HUES48 (cell line): ENCODE data around the gene RAB3IL1.

ENCODE experiments used
- H3K27ac ChIP-seq: one replicate; pipeline ENCODE4 v1.7.0; 2013; ENCODE audit warnings: low read depth, low read length, inconsistent platforms
- H3K27me3 ChIP-seq: 2 replicates; pipeline ENCODE4 v1.6.1; 2013; ENCODE audit warnings: mild to moderate bottlenecking, low read length; ENCODE audit not compliant: control insufficient read depth, insufficient read depth
- H3K36me3 ChIP-seq: 2 replicates; pipeline ENCODE4 v1.6.1; 2013; ENCODE audit warnings: low read length; ENCODE audit not compliant: control insufficient read depth, insufficient read depth
- H3K4me1 ChIP-seq: 2 replicates; pipeline ENCODE4 v1.6.1; 2013; ENCODE audit warnings: mild to moderate bottlenecking, low read length; ENCODE audit not compliant: control insufficient read depth, insufficient read depth
- H3K4me3 ChIP-seq: 2 replicates; pipeline ENCODE4 v1.5.1; 2013; ENCODE audit warnings: mild to moderate bottlenecking, low read depth, low read length
- H3K9ac ChIP-seq: 2 replicates; pipeline ENCODE4 v1.6.1; 2013; ENCODE audit warnings: mild to moderate bottlenecking, low read depth, low read length, moderate library complexity
- H3K9me3 ChIP-seq: 2 replicates; pipeline ENCODE4 v1.6.1; 2013; ENCODE audit warnings: low read length; ENCODE audit not compliant: control insufficient read depth, insufficient read depth

Gene RAB3IL1

DNA sequence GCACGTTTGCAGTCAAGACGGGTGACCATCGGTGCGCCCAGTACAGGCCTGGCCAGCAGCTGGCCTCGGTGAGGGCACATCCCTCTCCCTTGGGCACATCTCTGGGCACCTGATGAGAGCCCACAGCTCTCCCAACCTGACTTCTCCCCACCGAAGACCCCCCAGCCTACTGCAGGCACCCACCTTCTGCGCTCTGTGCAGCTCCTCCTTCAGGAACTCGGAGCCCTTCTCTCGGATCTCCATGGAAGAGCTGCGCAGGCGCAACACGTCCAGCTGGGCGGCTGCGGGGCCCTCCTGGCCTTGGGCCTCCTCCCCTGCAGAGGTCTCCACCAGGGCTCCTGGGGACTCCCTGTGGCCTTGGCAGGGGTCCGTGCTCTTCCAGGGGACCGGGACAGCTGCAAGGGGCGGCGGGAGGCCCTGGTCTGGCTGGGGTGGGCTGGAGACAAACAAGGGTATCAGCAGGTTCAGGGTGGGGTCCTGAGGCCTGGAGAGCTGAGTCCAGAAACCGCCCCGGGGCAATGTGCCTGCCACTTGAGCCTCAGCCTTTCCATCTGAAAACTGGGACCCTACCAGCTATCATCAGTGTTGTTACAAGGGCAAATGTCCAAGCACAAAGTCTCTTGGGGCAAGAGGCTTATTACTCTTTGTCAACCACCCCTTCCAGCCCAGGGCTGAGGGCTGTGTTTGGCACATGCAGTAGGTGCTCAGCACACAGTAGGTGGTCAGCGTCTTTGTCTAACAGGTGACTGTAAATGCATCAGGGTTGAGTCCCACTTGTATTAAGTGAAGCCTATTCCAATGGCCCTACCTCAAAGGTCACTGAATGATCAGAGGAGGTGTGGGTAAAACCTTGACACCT lies 9.3 kb downstream of the RAB3IL1 start:
- H3K27me3 ChIP-seq: no peaks in the 10 kb centered on the region
- no peaks in the 10 kb centered on the region for H3K9me3 ChIP-seq
- no peak overlapping the region for H3K9ac ChIP-seq
- H3K27ac ChIP-seq: no peak overlapping the region
- no peaks in the 10 kb centered on the region for H3K36me3 ChIP-seq
- no peak overlapping the region for H3K4me3 ChIP-seq
- peaks cover 11% of the 10 kb centered on the region for H3K4me1 ChIP-seq

GRCh38 chr11:61907282-61907681 lies 10.1 kb downstream of the RAB3IL1 start:
- Histone ChIP-seq H3K27ac (no peak overlapping the region), H3K9ac (no peak overlapping the region)

DNA sequence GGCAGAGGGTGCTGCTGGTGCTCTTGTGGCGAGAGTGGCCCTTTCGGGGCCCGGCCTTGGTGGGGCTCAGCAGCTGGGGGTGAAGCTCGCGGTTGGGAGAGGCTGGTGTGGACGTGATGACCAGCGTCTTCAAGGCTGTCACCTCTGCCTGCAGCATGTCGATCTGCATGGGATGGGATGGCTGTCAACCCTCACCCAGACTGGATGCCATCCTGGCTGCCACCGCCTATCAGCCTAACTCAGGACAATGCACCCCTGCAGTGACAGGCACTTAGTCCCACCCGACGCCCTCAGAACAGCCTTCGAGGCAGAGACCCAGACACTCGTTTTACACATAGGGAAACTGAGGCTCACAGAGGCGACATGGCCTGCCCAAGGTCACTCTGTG lies 10.8 kb downstream of the RAB3IL1 start:
- Histone ChIP-seq H3K27ac (no peak overlapping the region), H3K27me3 (no peaks in the 10 kb centered on the region)

More at GRCh38 chr11:61907282-61907681, 10.1 kb downstream of the RAB3IL1 start:
- H3K9me3 ChIP-seq: no peaks in the 10 kb centered on the region
- H3K36me3 ChIP-seq: no peaks in the 10 kb centered on the region
- H3K27me3 ChIP-seq: no peaks in the 10 kb centered on the region
- no peak overlapping the region for H3K4me3 ChIP-seq
- peaks cover 11% of the 10 kb centered on the region for H3K4me1 ChIP-seq

DNA sequence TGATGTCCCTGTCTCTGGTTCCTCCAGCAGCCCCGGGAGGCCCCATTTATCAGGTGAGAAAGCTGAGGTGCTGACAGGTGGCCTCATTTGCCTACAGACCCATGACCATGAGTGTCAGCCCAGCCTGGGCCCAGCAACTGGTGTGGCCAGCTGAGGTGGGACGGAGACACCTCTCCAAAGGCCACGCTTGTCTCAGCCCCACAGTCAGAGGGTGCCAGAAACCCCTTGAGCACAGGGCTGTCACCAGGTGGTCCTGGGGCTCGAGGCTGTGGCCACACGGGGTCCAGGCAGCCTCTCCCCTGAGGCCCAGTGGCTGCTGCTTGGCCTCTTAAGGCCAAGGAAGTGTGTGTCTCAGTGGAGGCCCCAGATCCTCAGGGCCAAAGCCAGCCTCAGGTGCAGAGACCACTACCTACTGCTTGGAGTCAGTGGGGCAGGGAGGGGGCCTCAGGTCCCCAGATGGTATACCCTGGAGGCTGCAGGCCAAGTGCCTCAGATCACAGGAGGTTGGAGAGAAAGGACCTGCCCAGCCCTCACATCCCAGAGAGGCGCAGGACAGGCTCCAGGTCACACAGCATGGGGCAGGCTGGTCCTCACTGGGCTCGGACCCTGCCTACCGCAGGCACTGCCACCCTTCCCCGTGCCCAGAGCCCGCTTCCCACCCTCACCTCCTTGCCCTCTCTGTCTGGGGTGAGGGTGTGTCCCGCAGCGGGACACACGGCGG lies 11.4 kb downstream of the RAB3IL1 start:
- no peak overlapping the region for H3K27ac ChIP-seq
- H3K27me3 ChIP-seq: no peaks in the 10 kb centered on the region
- H3K4me1 ChIP-seq: peaks cover 11% of the 10 kb centered on the region
- H3K9me3 ChIP-seq: no peaks in the 10 kb centered on the region
- H3K36me3 ChIP-seq: no peaks in the 10 kb centered on the region
- H3K9ac ChIP-seq: no peak overlapping the region
- H3K4me3 ChIP-seq: no peak overlapping the region

More for the DNA sequence above, 10.8 kb downstream of the RAB3IL1 start:
- Histone ChIP-seq H3K36me3 (no peaks in the 10 kb centered on the region), H3K4me1 (peaks cover 11% of the 10 kb centered on the region), H3K4me3 (no peak overlapping the region), H3K9me3 (no peaks in the 10 kb centered on the region), H3K9ac (no peak overlapping the region)

DNA sequence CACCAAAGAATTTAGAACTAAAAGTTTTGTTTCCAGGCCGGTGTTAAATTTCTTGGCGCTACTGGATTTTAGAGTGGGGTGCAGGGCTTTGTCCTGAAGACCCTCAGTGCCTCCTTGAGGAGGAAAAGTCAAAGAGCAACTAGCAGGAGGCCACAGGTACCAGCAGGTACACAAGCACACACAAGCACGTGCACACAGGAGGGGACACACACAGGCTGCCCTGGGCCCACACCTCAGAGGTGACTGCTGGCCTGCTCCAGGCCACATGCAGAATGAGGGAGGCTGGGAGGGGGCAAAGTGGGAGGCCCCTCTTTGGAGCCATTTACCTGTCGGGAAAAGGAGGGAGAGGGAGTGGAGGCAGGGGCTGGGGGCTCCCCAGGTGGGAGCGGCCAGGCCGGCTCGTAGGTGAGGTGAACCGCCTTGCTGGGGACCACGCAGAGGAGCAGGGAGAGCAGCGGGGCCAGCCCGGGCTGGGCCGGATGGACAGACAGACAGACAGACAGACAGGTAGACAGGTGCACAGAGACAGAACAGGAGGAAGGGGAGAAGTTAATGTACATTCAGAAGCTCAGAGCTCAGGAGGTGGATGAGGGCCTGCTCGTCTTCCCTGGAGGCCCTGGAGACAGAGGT lies 12.2 kb downstream of the RAB3IL1 start:
- Histone ChIP-seq H3K4me1 (peaks cover 11% of the 10 kb centered on the region), H3K9me3 (no peaks in the 10 kb centered on the region), H3K36me3 (no peaks in the 10 kb centered on the region), H3K27me3 (no peaks in the 10 kb centered on the region), H3K27ac (no peak overlapping the region), H3K9ac (no peak overlapping the region), H3K4me3 (no peak overlapping the region)

GRCh38 chr11:61904539-61905048 lies 12.8 kb downstream of the RAB3IL1 start:
- Histone ChIP-seq H3K4me3 (no peak overlapping the region), H3K9ac (no peak overlapping the region), H3K27me3 (no peaks in the 10 kb centered on the region), H3K27ac (no peak overlapping the region), H3K9me3 (no peaks in the 10 kb centered on the region), H3K4me1 (peaks cover 11% of the 10 kb centered on the region), H3K36me3 (no peaks in the 10 kb centered on the region)

DNA sequence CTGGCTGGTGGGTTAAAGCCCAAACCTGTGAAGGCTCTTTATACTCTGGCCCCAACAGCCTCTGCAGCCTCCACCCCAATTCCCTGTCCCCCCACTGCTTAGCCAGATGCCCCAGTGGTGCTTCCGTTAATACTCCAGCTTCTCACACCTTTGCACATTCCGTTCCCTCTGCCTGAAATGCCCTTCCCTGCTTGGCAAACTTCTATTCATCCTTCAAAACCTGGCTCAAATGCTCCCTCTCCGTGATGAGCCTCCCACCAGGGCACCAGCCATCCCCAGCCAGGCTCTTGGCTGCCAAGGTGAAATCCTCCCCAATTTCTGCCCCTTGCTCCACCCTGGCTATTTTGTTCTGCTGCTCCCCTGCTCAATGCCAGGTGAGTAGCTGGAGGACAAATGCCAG lies 13.5 kb downstream of the RAB3IL1 start:
- H3K9me3 ChIP-seq: no peaks in the 10 kb centered on the region
- no peak overlapping the region for H3K27ac ChIP-seq
- no peaks in the 10 kb centered on the region for H3K36me3 ChIP-seq
- H3K4me3 ChIP-seq: no peak overlapping the region
- no peak overlapping the region for H3K9ac ChIP-seq
- no peaks in the 10 kb centered on the region for H3K27me3 ChIP-seq
- peaks cover 6% of the 10 kb centered on the region for H3K4me1 ChIP-seq

DNA sequence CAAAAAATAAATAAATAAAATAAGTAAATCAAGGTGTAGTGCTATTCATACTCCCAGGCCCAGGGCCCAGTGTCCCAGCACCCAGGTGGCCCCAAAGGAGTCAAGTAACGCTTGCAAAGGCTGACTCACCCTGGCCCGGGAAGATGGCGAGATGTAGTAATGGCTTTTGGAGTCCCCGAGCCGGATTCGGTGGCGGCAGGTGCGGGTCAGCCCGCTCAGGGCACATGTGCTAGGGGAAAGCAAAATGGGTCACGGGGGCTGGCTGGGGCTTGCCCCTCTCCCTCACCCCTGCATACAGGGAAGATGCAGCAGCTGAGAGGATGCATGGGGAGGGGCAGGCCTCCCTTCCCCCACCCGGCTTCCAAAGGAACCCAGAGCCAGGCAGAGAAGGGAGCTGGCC lies 15.1 kb downstream of the RAB3IL1 start:
- H3K36me3 ChIP-seq: no peaks in the 10 kb centered on the region
- H3K4me1 ChIP-seq: 0 out of 2 replicates have a peak, but pooled peaks cover under 1% of the 10 kb centered on the region
- no peaks in the 10 kb centered on the region for H3K9me3 ChIP-seq
- no peak overlapping the region for H3K4me3 ChIP-seq
- no peak overlapping the region for H3K27ac ChIP-seq
- H3K27me3 ChIP-seq: no peaks in the 10 kb centered on the region
- H3K9ac ChIP-seq: no peak overlapping the region

- Histone ChIP-seq H3K27me3 (no peaks in the 10 kb centered on the region), H3K36me3 (no peaks in the 10 kb centered on the region), H3K27ac (no peak overlapping the region), H3K4me3 (no peak overlapping the region), H3K9ac (no peak overlapping the region), H3K9me3 (no peaks in the 10 kb centered on the region), H3K4me1 (peaks cover 4% of the 10 kb centered on the region; the same call in 1 of the 2 replicates)
Measured at GRCh38 chr11:61901397-61901796, 16.0 kb downstream of the RAB3IL1 start.

DNA sequence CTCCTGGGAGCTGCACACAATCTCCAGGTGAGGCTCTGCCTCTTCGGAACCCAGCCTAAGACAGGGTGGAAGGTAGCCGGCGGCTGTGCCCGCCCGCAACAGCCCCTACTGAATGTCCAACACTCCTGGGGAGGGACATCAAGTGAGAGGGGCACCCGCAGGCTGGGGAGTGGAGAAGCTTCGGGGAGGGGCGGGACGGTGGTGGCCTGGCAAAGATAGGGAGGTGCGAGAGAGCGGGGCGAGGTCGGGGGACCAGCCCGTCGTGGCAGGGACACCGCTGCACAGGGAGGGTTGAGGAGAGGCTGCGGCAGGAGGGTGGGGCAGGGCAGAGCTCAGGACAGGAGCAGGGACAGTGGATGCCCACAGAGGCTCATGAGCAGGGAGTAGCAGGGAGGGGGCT lies 17.1 kb downstream of the RAB3IL1 start:
- Histone ChIP-seq H3K27me3 (no peaks in the 10 kb centered on the region), H3K9ac (no peak overlapping the region), H3K27ac (no peak overlapping the region), H3K9me3 (no peaks in the 10 kb centered on the region), H3K4me1 (peaks cover 4% of the 10 kb centered on the region; the same call in 1 of the 2 replicates), H3K36me3 (no peaks in the 10 kb centered on the region), H3K4me3 (no peak overlapping the region)
